Measurements from ENCODE around the gene LASP1. TPM values are rescaled to one million over a fixed set of nuclear protein-coding genes. Genes with fewer than 3 reads are reported as not detected.
"Not testable (repeated sequence)": the region's sequence is repeated elsewhere in the genome, so short reads cannot be mapped to it uniquely, and the experiment has no call there.

LASP1 gene
- total RNA-seq, 1 experiment from 2014 or later = 272 TPM

DNA sequence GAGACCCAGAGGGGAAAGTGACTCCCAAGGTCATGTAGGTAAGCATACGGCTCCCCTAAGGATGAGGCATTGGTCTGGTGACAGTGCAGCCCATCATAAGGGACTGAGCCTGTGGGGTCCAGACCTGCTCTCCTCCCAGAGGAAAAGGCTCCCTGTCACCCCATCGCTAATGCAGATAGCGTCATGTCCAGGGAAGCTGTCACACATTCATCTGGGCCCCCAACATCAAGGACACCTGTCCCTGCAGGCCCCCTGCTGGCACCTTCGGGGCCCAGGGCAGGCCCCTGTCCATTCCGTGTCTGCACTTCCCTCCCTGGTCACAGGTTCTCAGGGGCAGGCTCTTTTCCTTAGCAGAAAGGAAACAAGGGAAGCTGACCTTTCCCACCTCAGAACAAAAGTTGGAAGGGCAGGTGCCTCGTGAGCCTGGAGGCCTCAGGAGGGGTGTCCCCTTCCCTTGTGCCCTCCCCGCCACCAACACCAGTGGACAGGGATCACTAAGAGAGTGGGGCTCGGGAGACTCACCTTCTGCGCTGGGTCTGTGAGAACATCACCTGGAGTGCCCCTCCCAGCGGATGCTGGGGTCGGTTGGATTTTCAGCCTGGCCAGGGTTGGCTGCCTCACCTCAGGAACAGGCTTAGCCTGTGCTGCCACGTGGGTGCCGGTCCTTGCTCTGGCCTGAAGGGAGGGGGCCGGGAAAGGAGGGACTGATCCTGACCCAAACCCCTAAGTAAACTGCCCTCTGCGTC, 38.2 kb downstream of the LASP1 start:
- no peak for DNase-seq (ENCODE audit: low read depth)

DNA sequence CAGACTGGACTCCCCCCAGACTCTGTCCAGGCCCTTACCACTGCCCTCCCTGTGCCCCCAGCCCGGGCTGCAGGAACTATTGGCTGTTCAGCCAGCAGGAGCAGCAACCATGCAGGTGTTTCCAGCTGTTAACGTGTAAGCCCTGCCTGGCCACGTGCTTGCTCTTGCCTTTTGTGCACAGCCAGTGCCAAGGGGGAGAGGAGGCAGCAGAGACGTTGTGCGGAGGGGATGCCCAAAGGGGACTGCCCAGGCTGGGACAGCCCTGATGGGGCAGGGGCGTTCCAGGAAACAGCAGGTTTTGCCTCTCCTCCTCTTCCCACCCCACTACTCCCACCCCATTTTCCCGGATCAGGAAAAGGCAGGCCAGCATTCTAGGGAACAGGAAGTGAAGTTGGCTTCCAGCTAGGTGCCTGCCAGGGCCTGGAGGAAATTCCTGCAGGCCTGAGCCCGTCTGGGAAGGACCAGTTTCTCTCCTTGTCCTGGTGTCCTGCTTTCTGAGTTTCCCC, 38.9 kb downstream of the LASP1 start:
- DNase-seq (ENCODE audit: low read depth) = no peak

- no peak for DNase-seq (ENCODE audit: low read depth)
These were observed 40.5 kb downstream of the LASP1 start for GRCh38 chr17:38910325-38910724.

DNA sequence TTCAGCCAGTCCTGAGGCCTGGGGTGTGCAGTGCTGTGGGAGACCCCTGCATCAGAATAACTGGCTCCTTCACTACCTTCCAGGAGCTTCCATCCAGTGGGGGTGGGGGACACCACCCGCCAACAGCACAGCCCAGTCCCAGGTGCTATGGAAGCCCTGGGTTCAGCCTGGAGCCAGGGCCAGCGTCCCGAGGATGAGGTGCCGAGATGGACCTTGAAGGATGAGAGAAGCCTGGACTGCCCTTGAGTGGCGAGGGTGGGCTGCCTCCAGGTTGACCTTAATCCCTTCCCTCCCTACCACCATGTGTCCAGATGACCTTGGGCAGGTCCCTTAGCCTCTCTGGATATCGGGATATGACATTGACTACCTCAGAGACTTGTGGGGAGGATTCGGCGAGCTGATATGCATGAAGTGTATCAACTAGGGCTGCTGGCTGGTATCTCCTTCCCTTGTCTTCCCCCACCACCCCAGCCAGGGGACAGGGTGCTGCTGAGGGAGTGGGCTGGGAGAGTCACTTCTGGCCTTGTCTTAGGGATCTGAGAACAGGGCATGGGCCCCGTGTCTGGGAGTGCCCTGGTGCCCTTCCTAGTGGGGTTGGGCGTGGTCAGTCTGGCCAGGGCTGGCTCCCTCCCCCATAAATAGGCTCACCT, 41.3 kb downstream of the LASP1 start:
- no peak for DNase-seq (ENCODE audit: low read depth)

DNA sequence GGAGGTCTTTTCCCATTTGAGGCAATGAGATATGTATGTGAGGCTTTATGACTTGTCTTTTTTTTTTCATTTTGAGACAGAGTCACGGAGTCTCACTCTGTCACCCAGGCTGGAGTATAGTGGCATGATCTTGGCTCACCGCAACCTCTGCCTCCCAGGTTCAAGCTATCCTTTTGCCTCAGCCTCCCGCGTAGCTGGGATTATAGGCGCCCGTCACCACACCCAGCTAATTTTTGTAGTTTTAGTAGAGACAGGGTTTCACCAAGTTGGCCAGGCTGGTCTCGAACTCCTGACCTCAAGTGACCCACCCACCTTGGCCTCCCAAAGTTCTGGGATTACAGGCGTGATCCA, 41.8 kb downstream of the LASP1 start:
- DNase-seq (ENCODE audit: low read depth) = not testable (repeated sequence)

- no peak for DNase-seq (ENCODE audit: low read depth)
These were observed 42.5 kb downstream of the LASP1 start for GRCh38 chr17:38912221-38912813.

DNA sequence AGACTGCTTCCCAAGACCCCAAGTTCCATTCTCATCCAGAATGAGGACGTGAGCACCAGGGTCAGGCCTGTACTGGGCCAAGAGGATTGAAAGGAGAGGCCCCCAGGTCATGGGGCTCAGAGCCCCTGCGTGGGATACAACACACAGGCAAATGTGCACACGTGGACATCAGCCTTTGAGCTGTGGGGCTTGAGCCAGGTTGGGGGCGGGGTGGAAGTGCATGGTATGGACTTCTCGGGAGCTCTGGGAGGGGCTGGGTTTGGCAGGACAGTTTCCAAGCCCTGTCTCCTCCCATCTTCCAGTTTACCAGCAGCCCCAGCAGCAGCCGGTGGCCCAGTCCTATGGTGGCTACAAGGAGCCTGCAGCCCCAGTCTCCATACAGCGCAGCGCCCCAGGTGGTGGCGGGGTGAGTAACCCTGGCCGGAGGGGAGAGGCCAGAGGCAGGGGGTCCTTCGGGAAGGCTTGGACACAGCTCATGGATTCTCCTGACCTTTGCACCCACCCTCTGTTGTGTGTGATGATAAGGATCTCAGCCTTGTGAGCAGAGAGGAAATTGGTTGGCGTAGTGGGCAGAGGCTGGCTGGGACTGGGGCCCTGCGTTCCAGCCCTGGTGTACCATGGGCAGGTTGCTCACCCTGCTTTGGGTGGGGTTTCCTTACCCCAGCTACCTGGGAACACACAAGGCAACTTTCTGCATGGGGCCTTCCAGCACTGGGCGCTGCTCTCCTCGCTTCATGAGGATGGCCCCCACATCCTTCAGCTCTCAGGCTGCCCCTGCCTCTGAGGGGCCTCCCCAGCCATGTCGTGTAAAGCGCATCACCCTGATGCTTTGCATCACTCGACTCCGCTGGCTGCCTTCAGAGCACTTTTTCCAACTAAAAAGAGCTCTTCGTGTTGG, 45.1 kb downstream of the LASP1 start:
- DNase-seq (ENCODE audit: low read depth) = no peak

DNA sequence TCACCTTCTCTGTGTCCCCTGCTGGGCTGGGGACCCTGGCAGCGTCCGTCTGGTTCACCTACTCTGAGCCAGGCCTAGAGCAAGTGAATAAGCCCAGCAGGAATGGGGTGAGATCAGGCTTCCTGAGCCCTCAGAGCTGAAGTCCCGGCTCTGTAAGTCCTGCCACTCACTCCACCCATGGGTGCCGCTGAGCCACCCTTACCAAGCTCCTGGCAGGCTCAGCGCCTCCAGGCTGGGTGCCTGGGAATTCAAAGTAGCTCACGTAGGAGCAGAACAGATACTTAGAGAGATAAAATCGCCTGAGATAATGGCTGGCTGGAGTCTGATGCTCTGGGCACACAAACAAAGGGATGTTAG, 45.8 kb downstream of the LASP1 start:
- DNase-seq (ENCODE audit: low read depth) = no peak

- DNase-seq (ENCODE audit: low read depth) = no peak
These were observed 46.9 kb downstream of the LASP1 start for GRCh38 chr17:38916771-38917170.

GRCh38 chr17:38917259-38917658, 47.4 kb downstream of the LASP1 start:
- DNase-seq (ENCODE audit: low read depth) = no peak

DNA sequence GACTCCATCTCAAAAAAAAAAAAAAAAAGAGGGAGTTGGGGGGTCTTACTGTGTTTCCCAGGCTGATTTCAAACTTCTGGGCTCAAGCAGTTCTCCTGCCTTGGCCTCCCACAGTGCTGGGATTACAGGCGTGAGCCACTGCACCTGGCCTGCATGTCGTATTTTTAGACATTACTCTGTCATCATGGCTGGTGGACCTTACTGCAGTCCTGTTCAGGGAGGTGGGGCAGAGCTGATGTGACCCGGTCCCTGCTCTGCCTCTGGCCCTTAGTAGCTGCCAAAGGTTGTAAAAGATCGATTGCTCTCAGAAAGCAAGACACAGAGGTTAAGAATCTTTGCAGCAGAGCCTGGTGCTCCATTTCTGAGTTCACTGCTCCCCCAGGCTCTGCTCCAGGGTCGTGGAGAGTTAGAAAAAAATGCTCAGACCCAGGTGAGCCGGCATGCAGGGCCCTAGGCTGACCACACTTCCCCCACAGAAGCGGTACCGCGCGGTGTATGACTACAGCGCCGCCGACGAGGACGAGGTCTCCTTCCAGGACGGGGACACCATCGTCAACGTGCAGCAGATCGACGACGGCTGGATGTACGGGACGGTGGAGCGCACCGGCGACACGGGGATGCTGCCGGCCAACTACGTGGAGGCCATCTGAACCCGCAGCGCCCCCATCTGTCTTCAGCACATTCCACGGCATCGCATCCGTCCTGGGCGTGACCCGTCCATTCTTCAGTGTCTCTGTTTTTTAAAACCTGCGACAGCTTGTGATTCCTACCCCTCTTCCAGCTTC, 48.5 kb downstream of the LASP1 start:
- DNase-seq (ENCODE audit: low read depth) = no peak

DNA sequence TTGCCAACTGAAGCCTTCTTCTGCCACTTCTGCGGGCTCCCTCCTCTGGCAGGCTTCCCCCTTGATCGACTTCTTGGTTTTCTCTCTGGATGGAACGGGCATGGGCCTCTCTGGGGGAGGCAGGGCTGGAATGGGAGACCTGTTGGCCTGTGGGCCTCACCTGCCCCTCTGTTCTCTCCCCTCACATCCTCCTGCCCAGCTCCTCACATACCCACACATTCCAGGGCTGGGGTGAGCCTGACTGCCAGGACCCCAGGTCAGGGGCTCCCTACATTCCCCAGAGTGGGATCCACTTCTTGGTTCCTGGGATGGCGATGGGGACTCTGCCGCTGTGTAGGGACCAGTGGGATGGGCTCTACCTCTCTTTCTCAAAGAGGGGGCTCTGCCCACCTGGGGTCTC, 49.1 kb downstream of the LASP1 start:
- DNase-seq (ENCODE audit: low read depth) = no peak

- no peak for DNase-seq (ENCODE audit: low read depth)
These were observed 49.6 kb downstream of the LASP1 start for GRCh38 chr17:38919316-38920078.

DNA sequence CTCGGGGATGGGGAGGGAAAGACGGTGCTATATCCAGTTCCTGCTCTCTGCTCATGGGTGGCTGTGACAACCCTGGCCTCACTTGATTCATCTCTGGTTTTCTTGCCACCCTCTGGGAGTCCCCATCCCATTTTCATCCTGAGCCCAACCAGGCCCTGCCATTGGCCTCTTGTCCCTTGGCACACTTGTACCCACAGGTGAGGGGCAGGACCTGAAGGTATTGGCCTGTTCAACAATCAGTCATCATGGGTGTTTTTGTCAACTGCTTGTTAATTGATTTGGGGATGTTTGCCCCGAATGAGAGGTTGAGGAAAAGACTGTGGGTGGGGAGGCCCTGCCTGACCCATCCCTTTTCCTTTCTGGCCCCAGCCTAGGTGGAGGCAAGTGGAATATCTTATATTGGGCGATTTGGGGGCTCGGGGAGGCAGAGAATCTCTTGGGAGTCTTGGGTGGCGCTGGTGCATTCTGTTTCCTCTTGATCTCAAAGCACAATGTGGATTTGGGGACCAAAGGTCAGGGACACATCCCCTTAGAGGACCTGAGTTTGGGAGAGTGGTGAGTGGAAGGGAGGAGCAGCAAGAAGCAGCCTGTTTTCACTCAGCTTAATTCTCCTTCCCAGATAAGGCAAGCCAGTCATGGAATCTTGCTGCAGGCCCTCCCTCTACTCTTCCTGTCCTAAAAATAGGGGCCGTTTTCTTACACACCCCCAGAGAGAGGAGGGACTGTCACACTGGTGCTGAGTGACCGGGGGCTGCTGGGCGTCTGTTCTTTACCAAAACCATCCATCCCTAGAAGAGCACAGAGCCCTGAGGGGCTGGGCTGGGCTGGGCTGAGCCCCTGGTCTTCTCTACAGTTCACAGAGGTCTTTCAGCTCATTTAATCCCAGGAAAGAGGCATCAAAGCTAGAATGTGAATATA, 50.8 kb downstream of the LASP1 start:
- no peak for DNase-seq (ENCODE audit: low read depth)

DNA sequence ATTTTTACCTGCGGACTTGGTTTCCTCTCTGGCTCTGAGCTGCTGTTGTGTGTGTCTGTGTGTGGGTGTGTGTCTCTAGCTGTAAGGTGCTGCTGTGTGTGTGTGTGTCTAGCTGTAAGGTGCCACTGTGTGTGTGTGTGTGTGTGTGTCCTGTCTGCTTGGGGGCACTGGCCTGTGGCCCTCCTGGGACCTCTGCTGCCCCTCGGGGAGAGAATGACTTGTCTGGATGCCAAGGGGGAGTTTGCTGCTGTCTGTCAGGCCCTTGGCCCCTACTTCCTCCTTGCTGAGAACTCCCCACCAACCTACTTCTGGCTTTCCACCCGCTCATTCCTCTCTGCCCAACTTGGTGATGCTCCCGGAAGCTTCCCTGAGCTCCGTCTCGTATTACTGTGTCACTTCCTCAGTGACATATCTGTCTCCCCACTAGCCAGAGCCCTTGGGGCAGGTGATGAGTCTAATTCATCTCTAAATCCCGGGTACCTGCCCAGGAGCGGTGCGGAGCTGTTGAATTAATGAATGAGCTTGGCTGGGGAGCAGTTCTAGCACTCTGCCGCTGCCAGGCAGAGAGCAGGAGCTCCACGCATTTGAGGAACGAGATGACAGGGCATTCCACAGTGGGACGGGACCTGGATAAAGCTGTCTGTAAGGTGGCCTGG, 52.0 kb downstream of the LASP1 start:
- peak; percentile 31 for DNase-seq (ENCODE audit: low read depth)

GRCh38 chr17:38922538-38923297, 52.9 kb downstream of the LASP1 start:
- peak; percentile 68 for DNase-seq (ENCODE audit: low read depth)

DNA sequence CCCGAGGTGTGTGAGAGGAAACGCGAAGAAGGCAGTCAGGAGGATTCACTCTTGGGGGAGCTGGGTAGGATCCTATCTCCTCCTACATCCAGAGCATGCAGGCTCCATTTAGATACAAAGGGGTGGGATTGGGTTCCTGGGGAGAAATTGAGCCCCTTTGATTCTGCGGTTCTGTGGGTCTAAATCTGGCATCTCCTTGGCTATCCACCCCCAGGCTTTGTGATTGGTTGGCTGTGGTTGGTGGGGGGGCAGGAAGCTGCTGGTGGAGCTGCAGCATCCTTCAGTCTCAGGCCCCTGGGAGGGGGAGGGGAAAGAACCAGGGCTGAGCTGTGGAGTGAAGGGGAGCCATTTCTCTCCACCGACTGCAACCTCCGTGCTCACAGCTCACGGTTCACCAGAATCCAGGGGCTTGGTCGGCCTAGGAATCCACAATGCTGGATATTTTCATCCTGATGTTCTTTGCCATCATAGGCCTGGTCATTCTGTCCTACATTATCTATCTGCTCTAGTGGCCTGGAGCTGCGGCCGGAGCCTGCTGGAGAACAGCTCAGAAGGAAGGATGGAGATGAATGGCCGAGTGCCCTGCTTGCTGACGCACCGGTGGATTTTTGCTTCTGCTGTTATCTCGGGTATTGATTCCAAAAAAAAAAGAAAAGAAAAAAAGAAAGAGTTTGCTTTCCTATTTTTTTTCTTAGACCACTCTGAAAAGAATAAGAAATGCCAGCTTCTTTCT, 55.6 kb downstream of the LASP1 start, which contains the start of gene LASP1NB:
TSS of gene LASP1NB (plus strand) at position 352 of the 733 bp plus-strand sequence.
- DNase-seq (ENCODE audit: low read depth) = no peak

Data from M059J (cell line).